ENCODE results near the gene TTLL4. TPM values are rescaled to one million over a fixed set of nuclear protein-coding genes. Genes with fewer than 3 reads are reported as not detected.
A peak's percentile ranks its signal among the peaks of the same experiment; 100 is the strongest.

TTLL4 gene
- total and polyA plus RNA-seq, 4 donors = 18.6 to 30.5 (median 22.3) TPM

DNA sequence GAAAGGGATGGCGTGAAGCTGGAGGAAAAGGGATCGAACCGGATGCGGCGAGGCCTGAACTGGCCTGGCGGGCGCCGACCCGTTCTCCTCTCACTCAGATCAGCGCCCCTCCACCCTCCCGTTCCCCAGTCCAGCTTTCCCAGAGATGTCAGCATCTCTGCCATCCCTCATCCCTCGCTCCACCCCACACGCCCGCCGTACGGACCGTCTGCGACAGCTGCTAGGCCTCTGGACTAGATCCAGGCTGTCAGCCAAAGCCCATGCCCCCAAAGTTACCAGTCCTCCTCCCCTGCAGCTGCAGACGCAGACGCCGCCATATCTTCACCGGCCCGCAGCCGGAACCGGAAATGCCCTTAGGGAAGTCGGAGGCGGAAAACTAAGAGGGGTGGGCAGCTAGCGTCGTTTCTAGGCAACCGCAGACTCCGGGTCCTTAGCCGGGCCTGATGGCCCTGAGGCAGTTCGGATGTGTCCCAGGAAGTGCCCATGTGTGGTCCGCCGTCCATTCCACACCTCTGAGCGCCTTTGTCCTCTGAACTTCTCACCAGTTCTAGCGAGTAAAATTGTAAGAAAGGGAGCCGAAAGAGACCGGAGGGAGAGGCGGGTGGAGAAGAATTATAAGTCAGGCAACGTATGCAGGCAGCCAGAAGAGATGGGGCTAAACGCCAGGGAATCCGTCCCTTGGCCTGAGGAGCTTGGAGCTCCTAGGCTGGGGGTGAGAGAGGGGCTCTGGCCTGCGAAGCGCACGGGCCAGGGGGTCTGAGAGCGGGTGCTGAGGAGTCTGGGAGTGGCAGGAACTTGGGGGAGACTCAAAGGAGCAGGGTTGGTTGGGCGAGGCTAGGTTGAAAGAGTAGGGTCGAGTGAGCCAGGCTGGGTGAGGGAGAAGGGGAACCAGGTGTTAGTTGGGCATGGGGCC is 38.7 kb upstream of the TTLL4 start, which contains the start of the genes RNF25 and STK36:
TSS of gene RNF25 (minus strand) at position 349 of the 913 bp plus-strand sequence. CDS start at position 317, 32 bp downstream.
TSS of gene STK36 (plus strand) at position 433 of the 913 bp plus-strand sequence. CDS start 744 bp downstream, outside the sequence.
- 0 to 1% methylated on average over 44 to 49 of the region's 49 CpGs for WGBS, 2 donors

DNA sequence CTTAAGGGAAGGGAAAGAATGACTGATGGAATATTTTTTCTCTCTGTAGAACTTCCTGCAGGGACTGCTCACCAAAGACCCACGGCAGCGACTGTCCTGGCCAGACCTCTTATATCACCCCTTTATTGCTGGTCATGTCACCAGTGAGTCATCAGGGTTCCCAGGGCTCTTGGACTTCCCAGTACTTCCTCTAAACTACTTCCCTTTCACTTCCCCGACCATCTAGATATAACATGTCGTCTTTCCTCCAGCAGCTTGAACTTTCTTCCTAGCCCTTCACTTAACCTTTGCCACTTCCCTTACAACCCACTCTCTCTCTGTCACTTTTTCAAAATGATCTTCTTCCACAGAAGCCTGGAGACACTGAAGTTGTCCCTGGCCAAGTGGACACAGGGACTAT is 31.5 kb upstream of the TTLL4 start:
- no peaks in the 10 kb centered on the region for H3K27me3 ChIP-seq (ENCODE audit: control insufficient read depth in 3 of 3, insufficient read depth in 3 of 3, low read length in 2 of 3)
- no peak overlapping the region for H3K27ac ChIP-seq (ENCODE audit: low read depth in 1 of 2, low read length in 1 of 2)
- H3K9ac ChIP-seq (ENCODE audit: insufficient read depth in 1 of 2, low read length in 2 of 2) = no peak overlapping the region
- peaks cover 0 to 19% (median 9%) of the 10 kb centered on the region in 4 donors for H3K36me3 ChIP-seq (ENCODE audit: control insufficient read depth in 4 of 4, insufficient read depth in 4 of 4, low read length in 4 of 4)
- DNase-seq = no peak
- TF ChIP-seq, protein P1, sequence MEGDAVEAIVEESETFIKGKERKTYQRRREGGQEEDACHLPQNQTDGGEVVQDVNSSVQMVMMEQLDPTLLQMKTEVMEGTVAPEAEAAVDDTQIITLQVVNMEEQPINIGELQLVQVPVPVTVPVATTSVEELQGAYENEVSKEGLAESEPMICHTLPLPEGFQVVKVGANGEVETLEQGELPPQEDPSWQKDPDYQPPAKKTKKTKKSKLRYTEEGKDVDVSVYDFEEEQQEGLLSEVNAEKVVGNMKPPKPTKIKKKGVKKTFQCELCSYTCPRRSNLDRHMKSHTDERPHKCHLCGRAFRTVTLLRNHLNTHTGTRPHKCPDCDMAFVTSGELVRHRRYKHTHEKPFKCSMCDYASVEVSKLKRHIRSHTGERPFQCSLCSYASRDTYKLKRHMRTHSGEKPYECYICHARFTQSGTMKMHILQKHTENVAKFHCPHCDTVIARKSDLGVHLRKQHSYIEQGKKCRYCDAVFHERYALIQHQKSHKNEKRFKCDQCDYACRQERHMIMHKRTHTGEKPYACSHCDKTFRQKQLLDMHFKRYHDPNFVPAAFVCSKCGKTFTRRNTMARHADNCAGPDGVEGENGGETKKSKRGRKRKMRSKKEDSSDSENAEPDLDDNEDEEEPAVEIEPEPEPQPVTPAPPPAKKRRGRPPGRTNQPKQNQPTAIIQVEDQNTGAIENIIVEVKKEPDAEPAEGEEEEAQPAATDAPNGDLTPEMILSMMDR (IDR thresholded peaks at IDR 0.05; ENCODE audit: control extremely low read depth, extremely low read depth) = no peak
- ATAC-seq (ENCODE audit: insufficient read depth, low FRiP score) = no peak
- H3K4me1 ChIP-seq (ENCODE audit: control insufficient read depth in 5 of 5, insufficient read depth in 5 of 5, low read length in 5 of 5) = no peaks in the 10 kb centered on the region
- no peaks in the 10 kb centered on the region for H3K9me3 ChIP-seq (ENCODE audit: control insufficient read depth in 4 of 4, insufficient read depth in 3 of 4, low read length in 3 of 4)
- WGBS, 2 donors = 53 to 62% methylated on average over 4 of the region's 4 CpGs
- no peak overlapping the region for H3K4me3 ChIP-seq

More for the DNA sequence above, 38.7 kb upstream of the TTLL4 start, which contains the start of the genes RNF25 and STK36:
- H3K27ac ChIP-seq (ENCODE audit: low read depth in 1 of 2, low read length in 1 of 2) = peak within 1 kb of the TSS; percentile 81 to 86
- TF ChIP-seq, protein P1 (IDR thresholded peaks at IDR 0.05; ENCODE audit: control extremely low read depth, extremely low read depth) = no peak
- peak within 1 kb of the TSS; percentile 97 for H3K4me3 ChIP-seq
- DNase-seq = peak; percentile 94 to 96 (median 95)
- H3K27me3 ChIP-seq (ENCODE audit: control insufficient read depth in 3 of 3, insufficient read depth in 3 of 3, low read length in 2 of 3) = no peaks in the 10 kb centered on the region
- no peaks in the 10 kb centered on the region for H3K9me3 ChIP-seq (ENCODE audit: control insufficient read depth in 4 of 4, insufficient read depth in 3 of 4, low read length in 3 of 4)
- peaks cover 7 to 31% (median 10%) of the 10 kb centered on the region in 4 donors for H3K36me3 ChIP-seq (ENCODE audit: control insufficient read depth in 4 of 4, insufficient read depth in 4 of 4, low read length in 4 of 4)
- H3K9ac ChIP-seq (ENCODE audit: insufficient read depth in 1 of 2, low read length in 2 of 2) = peak within 1 kb of the TSS; percentile 55 to 86
- ATAC-seq (ENCODE audit: insufficient read depth, low FRiP score) = peak; percentile 96
- peaks cover 4 to 13% (median 11%) of the 10 kb centered on the region in 5 donors for H3K4me1 ChIP-seq (ENCODE audit: control insufficient read depth in 5 of 5, insufficient read depth in 5 of 5, low read length in 5 of 5)

DNA sequence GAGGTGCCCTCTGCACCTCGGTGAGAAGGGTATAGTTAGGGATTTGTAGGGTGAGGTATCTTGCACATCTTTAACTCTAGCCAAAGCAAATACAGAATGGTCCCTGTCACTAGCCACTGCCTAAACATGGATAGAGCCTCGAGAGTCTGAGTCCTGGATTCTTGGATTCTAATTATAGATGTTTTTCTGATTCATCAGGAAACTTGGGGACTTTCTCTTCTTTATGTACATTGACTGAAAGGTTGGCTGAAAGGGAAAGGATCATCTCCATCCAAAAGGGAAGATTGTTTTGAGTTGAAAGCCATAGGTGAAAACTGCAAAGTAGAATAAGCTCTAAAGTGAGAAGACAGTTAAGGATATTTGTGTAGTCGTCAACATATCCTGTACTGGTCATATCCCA is 30.6 kb upstream of the TTLL4 start:
- Histone ChIP-seq H3K27ac (ENCODE audit: low read depth in 1 of 2, low read length in 1 of 2) (no peak overlapping the region), H3K9me3 (ENCODE audit: control insufficient read depth in 4 of 4, insufficient read depth in 3 of 4, low read length in 3 of 4) (no peaks in the 10 kb centered on the region), H3K27me3 (ENCODE audit: control insufficient read depth in 3 of 3, insufficient read depth in 3 of 3, low read length in 2 of 3) (no peaks in the 10 kb centered on the region), H3K4me3 (no peak overlapping the region), H3K36me3 (ENCODE audit: control insufficient read depth in 4 of 4, insufficient read depth in 4 of 4, low read length in 4 of 4) (peaks cover 4 to 23% (median 10%) of the 10 kb centered on the region in 4 donors), H3K4me1 (ENCODE audit: control insufficient read depth in 5 of 5, insufficient read depth in 5 of 5, low read length in 5 of 5) (no peaks in the 10 kb centered on the region), H3K9ac (ENCODE audit: insufficient read depth in 1 of 2, low read length in 2 of 2) (no peak overlapping the region)
- TF ChIP-seq, protein P1 (IDR thresholded peaks at IDR 0.05; ENCODE audit: control extremely low read depth, extremely low read depth) = no peak
- DNase-seq = no peak
- ATAC-seq (ENCODE audit: insufficient read depth, low FRiP score) = no peak
- WGBS, 2 donors = 85 to 91% methylated on average over 3 of the region's 3 CpGs
